HEK293T (cell line): Measurements from ENCODE around the gene ADAMTS12.
"Not testable (repeated sequence)": the region's sequence is repeated elsewhere in the genome, so short reads cannot be mapped to it uniquely, and the experiment has no call there.

Experiments
- CTCF ChIA-PET: fragments of 350-600 bp; formaldehyde crosslinking; extraction: SDS; loops from one replicate; lab custom pipeline; 2021; ENCODE audit warnings: antibody characterized with exemption, inconsistent platforms; lab: Yijun Ruan, JAX
- POLR2A ChIA-PET: fragments of 350-600 bp; formaldehyde crosslinking; extraction: SDS; loops from one replicate; lab custom pipeline; 2020; ENCODE audit warnings: antibody characterized with exemption, inconsistent platforms; lab: Yijun Ruan, JAX
- DNase-seq: peaks from one replicate; pipeline ENCODE4 v3.0.0; 2012; ENCODE audit warnings: mixed read lengths; ENCODE audit errors: extremely low spot score
- ARNT ChIP-seq: fragments of 450-650 bp; IDR thresholded peaks from 2 replicates; pipeline ENCODE4 v1.6.1; 2017; ENCODE audit warnings: mild to moderate bottlenecking
- BHLHE40 ChIP-seq: fragments of 450-650 bp; IDR thresholded peaks from 2 replicates; pipeline ENCODE4 v1.6.1; 2016; ENCODE audit warnings: mild to moderate bottlenecking, moderate library complexity, borderline replicate concordance
- CTBP1 ChIP-seq: fragments of 450-650 bp; IDR thresholded peaks from 2 replicates; pipeline ENCODE4 v1.6.1; 2016; ENCODE audit warnings: borderline replicate concordance
- ELF4 ChIP-seq: fragments of 450-650 bp; IDR thresholded peaks from 2 replicates; pipeline ENCODE4 v1.6.1; 2017; ENCODE audit warnings: antibody characterized with exemption
- FOXA1 ChIP-seq: fragments of 450-650 bp; IDR thresholded peaks from 2 replicates; pipeline ENCODE4 v1.6.1; 2016; ENCODE audit warnings: mild to moderate bottlenecking
- FOXK2 ChIP-seq: fragments of 450-650 bp; IDR thresholded peaks from 2 replicates; pipeline ENCODE4 v1.6.1; 2016; ENCODE audit warnings: mild to moderate bottlenecking
- FOXM1 ChIP-seq: fragments of 450-650 bp; IDR thresholded peaks from 2 replicates; pipeline ENCODE4 v1.6.1; 2017; ENCODE audit warnings: mild to moderate bottlenecking, borderline replicate concordance
- HDGF ChIP-seq: fragments of 450-650 bp; IDR thresholded peaks from 2 replicates; pipeline ENCODE4 v1.6.1; 2017; ENCODE audit warnings: antibody characterized with exemption, borderline replicate concordance
- L3MBTL2 ChIP-seq: fragments of 450-650 bp; conservative IDR thresholded peaks from 2 replicates; pipeline ENCODE4 v1.6.1; 2016; ENCODE audit warnings: mild to moderate bottlenecking
- LEF1 ChIP-seq: fragments of 450-650 bp; IDR thresholded peaks from 2 replicates; pipeline ENCODE4 v1.6.1; 2017; ENCODE audit warnings: mild to moderate bottlenecking, borderline replicate concordance
- NFRKB ChIP-seq: fragments of 450-650 bp; IDR thresholded peaks from 2 replicates; pipeline ENCODE4 v1.6.1; 2016; ENCODE audit warnings: mild to moderate bottlenecking, moderate library complexity
- SP1 ChIP-seq: fragments of 450-650 bp; IDR thresholded peaks from 2 replicates; pipeline ENCODE4 v1.6.1; 2017
- SUZ12 ChIP-seq: fragments of 450-650 bp; IDR thresholded peaks from 2 replicates; pipeline ENCODE4 v1.6.1; 2016; ENCODE audit warnings: mild to moderate bottlenecking
- TARDBP ChIP-seq: fragments of 450-650 bp; IDR thresholded peaks from 2 replicates; pipeline ENCODE4 v1.6.1; 2016
- ZNF384 ChIP-seq: fragments of 450-650 bp; IDR thresholded peaks from 2 replicates; pipeline ENCODE4 v1.6.1; 2016
- TF ChIP-seq, protein P1 (sequence below): fragments of 450-650 bp; IDR thresholded peaks from 2 replicates; pipeline ENCODE4 v1.6.1; 2016

Gene ADAMTS12

DNA sequence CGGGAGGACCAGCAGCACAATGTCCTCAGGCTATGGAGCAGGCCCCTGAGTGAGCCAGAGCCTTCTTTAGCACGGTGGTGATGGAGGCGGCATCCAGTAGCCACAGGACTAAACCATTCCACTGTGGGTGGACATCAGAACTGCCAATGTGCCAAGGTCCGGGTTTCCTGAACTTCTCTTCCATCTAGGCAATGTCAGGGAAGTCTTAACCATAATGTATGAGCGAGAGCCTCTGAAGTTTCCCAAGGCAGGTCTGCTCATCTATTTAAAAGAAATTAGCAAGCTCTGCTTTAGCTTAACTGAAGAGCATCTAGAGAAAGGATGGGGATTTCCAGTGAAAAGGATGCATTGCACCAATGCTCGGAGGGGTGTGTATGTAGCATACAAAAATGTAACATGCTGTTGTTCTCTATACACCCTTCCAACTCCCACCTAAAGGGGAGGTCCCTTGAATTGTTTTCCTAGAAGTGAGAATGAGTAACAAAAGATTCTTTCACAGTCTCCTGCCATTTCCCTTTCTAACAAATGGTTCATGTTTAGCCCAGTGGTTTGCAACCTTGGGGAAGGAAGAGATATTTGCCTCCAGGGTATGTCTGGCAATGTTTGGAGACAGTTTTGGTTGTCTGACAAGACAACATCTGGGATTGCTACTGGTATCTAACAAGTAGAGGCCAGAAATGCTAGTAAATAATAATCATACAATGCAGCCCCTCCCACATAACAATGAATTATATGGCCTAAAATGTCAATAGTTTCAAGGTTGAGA is 38.3 kb upstream of the ADAMTS12 start:
- POLR2A ChIA-PET, result no interaction called here
- no peak for TF ChIP-seq SUZ12
- TF ChIP-seq CTBP1, result no peak
- no peak for TF ChIP-seq FOXK2
- TF ChIP-seq ELF4, result no peak
- no peak for TF ChIP-seq ZNF384
- TF ChIP-seq L3MBTL2, result no peak
- TF ChIP-seq SP1, result no peak
- no peak for TF ChIP-seq BHLHE40
- no peak for TF ChIP-seq FOXM1
- no peak for TF ChIP-seq HDGF
- no peak for TF ChIP-seq LEF1
- DNase-seq, result no peak
- CTCF ChIA-PET, result no interaction called here

DNA sequence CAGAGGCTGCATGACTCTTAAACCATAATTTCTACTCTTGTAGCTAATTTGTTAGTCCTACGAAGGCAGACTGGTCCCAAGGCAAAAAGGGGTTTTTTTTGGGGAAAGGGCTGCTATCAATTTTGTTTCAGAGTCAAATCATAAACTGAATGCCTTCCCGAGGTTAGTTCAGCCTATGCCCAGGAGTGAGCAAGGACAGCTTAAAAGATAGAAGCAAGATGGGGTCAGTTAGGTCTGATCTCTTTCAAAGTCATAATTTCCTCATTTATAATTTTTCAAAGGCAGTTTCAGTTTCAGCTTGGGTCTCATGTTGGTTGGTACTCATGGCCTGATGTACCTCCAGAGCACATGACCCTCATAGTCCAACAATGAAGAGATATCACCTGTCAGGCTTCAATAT is 36.5 kb upstream of the ADAMTS12 start:
- POLR2A ChIA-PET, result no interaction called here

GRCh38 chr5:33927685-33928084 is 35.9 kb upstream of the ADAMTS12 start:
- no peak for DNase-seq
- TF ChIP-seq LEF1 (no peak), HDGF (no peak), FOXM1 (no peak), ZNF384 (no peak), TARDBP (no peak), SUZ12 (no peak), SP1 (no peak), CTBP1 (no peak), ELF4 (no peak), NFRKB (no peak), BHLHE40 (no peak), L3MBTL2 (no peak), ARNT (no peak), FOXA1 (no peak), FOXK2 (no peak)
- TF ChIP-seq, protein P1, sequence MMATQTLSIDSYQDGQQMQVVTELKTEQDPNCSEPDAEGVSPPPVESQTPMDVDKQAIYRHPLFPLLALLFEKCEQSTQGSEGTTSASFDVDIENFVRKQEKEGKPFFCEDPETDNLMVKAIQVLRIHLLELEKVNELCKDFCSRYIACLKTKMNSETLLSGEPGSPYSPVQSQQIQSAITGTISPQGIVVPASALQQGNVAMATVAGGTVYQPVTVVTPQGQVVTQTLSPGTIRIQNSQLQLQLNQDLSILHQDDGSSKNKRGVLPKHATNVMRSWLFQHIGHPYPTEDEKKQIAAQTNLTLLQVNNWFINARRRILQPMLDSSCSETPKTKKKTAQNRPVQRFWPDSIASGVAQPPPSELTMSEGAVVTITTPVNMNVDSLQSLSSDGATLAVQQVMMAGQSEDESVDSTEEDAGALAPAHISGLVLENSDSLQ, result no peak
- ChIA-PET POLR2A (no interaction called here), CTCF (no interaction called here)

More for the DNA sequence above, 36.5 kb upstream of the ADAMTS12 start:
- CTCF ChIA-PET, result no interaction called here
- DNase-seq, result no peak
- TF ChIP-seq ARNT (no peak), L3MBTL2 (no peak), NFRKB (no peak), FOXK2 (no peak), HDGF (no peak), CTBP1 (no peak), SUZ12 (no peak), SP1 (no peak), FOXA1 (no peak), FOXM1 (no peak), TARDBP (no peak), BHLHE40 (no peak)
- TF ChIP-seq, protein P1, result no peak

DNA sequence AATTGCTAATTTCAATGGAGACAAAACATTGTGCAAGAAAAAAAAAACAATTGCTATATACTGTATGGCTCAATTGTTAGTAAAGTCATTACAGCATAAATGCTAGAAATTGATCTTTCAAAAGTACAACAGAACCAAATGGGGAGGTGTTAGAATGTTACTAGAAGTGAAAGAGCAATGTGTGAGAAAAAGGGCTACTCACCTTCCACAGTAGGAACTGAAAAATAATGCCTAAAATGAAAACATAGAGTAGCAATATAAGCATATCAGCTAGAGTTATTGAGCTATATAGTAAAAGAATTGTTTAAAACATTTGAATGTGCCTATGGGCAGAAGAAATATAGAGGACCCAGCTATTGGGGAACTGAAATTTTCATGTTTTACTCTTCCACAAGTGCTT is 33.5 kb upstream of the ADAMTS12 start:
- POLR2A ChIA-PET, result no interaction called here
- TF ChIP-seq FOXM1 (no peak), L3MBTL2 (no peak), CTBP1 (no peak), SP1 (no peak), TARDBP (no peak), NFRKB (no peak), SUZ12 (no peak), FOXK2 (no peak), ELF4 (no peak), ZNF384 (no peak), FOXA1 (no peak)
- TF ChIP-seq, protein P1, result no peak
- no peak for DNase-seq
- CTCF ChIA-PET, result no interaction called here

DNA sequence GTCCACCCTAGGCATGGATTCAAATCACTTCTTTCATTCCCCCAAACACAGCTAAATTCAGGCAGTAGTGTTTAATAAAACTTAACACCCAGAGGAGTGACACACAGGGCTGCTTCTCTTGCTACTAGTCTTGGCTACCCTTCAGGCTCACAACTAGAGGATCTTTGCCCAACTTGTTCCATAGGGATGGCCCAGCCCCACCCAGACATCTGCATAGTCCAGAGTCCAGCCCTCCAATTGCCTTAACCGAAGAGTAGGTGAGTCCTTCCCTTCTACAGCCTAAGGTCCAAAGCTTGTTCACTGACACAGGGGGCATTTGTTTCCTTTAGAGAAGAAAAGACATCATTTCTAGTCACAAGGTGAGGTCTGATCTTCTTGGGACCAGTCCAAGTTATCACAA is 29.2 kb upstream of the ADAMTS12 start:
- no peak for DNase-seq
- POLR2A ChIA-PET, result no interaction called here
- TF ChIP-seq HDGF, result no peak
- TF ChIP-seq SP1, result no peak
- no peak for TF ChIP-seq ZNF384
- no peak for TF ChIP-seq BHLHE40
- TF ChIP-seq, protein P1, result no peak
- no peak for TF ChIP-seq SUZ12
- no peak for TF ChIP-seq ARNT
- TF ChIP-seq TARDBP, result no peak
- no peak for TF ChIP-seq FOXM1
- TF ChIP-seq ELF4, result no peak
- no peak for TF ChIP-seq LEF1
- no peak for TF ChIP-seq FOXK2
- no peak for TF ChIP-seq CTBP1
- TF ChIP-seq FOXA1, result no peak
- CTCF ChIA-PET, result no interaction called here

DNA sequence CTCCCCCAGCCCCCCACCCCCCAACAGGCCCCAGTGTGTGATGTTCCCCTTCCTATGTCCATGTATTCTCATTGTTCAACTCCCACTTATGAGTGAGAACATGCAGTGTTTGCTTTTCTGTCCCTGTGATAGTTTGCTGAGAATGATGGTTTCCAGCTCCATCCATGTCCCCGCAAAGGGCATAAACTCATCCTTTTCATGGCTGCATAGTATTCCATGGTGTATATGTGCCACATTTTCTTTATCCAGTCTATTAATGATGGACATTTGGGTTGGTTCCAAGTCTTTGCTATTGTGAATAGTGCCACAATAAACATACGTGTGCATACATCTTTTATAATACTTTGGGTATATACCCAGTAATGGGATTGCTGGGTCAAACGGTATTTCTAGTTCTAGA is 23.1 kb upstream of the ADAMTS12 start:
- CTCF ChIA-PET, DNase-seq, POLR2A ChIA-PET: not testable (repeated sequence)

DNA sequence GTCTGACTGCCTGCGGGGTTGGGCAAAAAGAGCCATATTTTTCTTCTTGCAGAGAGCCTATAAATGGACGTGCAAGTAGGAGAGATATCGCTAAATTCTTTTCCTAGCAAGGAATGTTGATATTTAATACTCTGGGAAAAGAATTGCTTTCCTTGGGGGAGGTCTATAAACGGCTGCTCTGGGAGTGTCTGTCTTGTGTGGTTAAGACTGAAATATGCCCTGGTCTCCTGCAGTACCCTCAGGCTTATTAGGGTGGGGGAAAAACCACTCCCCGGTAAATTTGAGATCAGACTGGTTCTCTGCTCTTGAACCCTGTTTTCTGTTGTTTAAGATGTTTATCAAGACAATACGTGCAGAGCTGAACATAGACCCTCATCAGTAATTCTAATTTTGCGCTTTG is 14.5 kb upstream of the ADAMTS12 start:
- DNase-seq, POLR2A ChIA-PET, CTCF ChIA-PET: not testable (repeated sequence)
